ENCODE results near the gene CAMTA1. TPM values are rescaled to one million over a fixed set of nuclear protein-coding genes. Genes with fewer than 3 reads are reported as not detected.

CAMTA1 gene
- total and polyA plus RNA-seq, 4 donors: 48.1 to 140 (median 52.3) TPM

DNA sequence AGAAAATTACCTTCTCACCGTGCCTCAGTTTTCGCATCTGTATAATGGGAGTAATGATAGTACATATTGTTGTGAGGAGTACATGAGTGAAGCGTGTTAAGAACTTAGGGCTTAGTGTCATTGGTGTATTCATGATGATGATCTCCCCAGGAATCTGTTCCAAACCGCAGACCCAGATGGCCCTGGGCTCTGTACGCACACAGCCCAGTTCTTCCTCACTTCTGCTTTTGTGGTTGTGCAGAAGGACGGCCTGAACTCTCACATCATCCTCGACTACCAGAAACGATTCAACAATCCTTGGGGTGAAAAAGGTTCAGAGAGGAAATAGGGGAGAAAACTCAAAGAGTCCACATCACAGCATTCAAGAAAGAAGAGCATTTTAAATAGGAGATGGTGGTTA, 323.0 kb downstream of the CAMTA1 start:
- no peaks in the 10 kb centered on the region for H3K36me3 ChIP-seq (ENCODE audit: control insufficient read depth in 4 of 4, insufficient read depth in 4 of 4, low read length in 4 of 4)
- no peak overlapping the region for H3K4me3 ChIP-seq
- peaks cover 0 to 6% (median 0%) of the 10 kb centered on the region in 5 donors for H3K4me1 ChIP-seq (ENCODE audit: control insufficient read depth in 5 of 5, insufficient read depth in 5 of 5, low read length in 5 of 5)
- no peak for TF ChIP-seq CTCF (IDR thresholded peaks at IDR 0.05; ENCODE audit: control extremely low read depth, extremely low read depth)
- H3K9ac ChIP-seq (ENCODE audit: insufficient read depth in 1 of 2, low read length in 2 of 2): no peak overlapping the region
- 55 to 72% methylated on average over 8 of the region's 8 CpGs for WGBS, 2 donors
- ATAC-seq (ENCODE audit: insufficient read depth, low FRiP score): no peak
- no peak for DNase-seq
- peaks cover 0 to 8% (median 2%) of the 10 kb centered on the region in 4 donors for H3K9me3 ChIP-seq (ENCODE audit: control insufficient read depth in 4 of 4, insufficient read depth in 3 of 4, low read length in 3 of 4)
- H3K27me3 ChIP-seq (ENCODE audit: control insufficient read depth in 3 of 3, insufficient read depth in 3 of 3, low read length in 2 of 3): peaks cover 3 to 7% (median 3%) of the 10 kb centered on the region in 3 donors
- H3K27ac ChIP-seq (ENCODE audit: low read depth in 1 of 2, low read length in 1 of 2): no peak overlapping the region

DNA sequence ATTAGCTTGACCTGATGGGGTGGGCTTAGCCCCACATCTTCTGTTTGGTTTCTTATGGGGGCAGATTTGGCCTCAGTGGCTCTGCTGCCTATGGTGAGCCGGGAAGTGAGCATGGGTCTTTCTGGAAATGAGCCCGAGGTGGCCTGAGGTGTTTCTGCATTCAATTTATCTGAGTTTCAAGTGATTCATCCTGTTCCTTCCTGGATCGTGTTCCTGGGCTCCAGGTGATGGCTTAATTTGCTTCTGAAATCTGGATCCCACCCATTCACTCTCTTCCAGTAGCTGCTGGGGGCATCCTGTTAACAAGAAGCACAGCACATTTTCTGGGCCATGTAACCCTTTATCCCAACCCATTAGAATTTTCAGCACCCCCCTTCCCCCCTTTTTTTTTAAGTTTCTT, 324.6 kb downstream of the CAMTA1 start:
- Histone ChIP-seq H3K9ac (ENCODE audit: insufficient read depth in 1 of 2, low read length in 2 of 2) (no peak overlapping the region), H3K4me1 (ENCODE audit: control insufficient read depth in 5 of 5, insufficient read depth in 5 of 5, low read length in 5 of 5) (no peaks in the 10 kb centered on the region)

DNA sequence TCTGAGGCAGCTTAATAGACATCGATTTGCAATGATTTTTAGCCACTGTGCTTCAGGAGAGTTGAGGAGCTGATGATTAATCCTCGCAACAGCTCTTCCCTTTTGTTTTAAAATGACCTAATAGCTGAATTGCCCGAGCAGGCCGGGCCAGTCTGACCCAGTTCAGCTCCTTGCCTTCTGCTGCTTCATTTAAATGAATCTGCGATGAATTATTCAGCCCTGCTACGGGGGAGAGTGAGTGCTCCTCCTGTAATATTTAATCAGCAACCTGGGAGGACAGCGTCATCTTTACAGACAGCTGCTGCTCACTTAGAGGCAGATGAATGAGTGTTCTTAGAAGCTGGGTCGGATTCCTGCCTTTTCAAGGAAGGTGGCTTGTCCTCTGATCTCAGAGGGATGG, 325.1 kb downstream of the CAMTA1 start:
- no peak overlapping the region for H3K9ac ChIP-seq (ENCODE audit: insufficient read depth in 1 of 2, low read length in 2 of 2)
- peaks cover 0 to 7% (median 2%) of the 10 kb centered on the region in 3 donors for H3K27me3 ChIP-seq (ENCODE audit: control insufficient read depth in 3 of 3, insufficient read depth in 3 of 3, low read length in 2 of 3)
- H3K4me1 ChIP-seq (ENCODE audit: control insufficient read depth in 5 of 5, insufficient read depth in 5 of 5, low read length in 5 of 5): no peaks in the 10 kb centered on the region
- TF ChIP-seq CTCF (IDR thresholded peaks at IDR 0.05; ENCODE audit: control extremely low read depth, extremely low read depth): no peak
- DNase-seq (no peak), ATAC-seq (ENCODE audit: insufficient read depth, low FRiP score) (no peak)
- H3K9me3 ChIP-seq (ENCODE audit: control insufficient read depth in 4 of 4, insufficient read depth in 3 of 4, low read length in 3 of 4): peaks cover 0 to 3% (median 0%) of the 10 kb centered on the region in 4 donors
- no peaks in the 10 kb centered on the region for H3K36me3 ChIP-seq (ENCODE audit: control insufficient read depth in 4 of 4, insufficient read depth in 4 of 4, low read length in 4 of 4)
- no peak overlapping the region for H3K27ac ChIP-seq (ENCODE audit: low read depth in 1 of 2, low read length in 1 of 2)
- 72 to 82% methylated on average over 8 of the region's 8 CpGs for WGBS, 2 donors
- no peak overlapping the region for H3K4me3 ChIP-seq

More for the DNA sequence above, 324.6 kb downstream of the CAMTA1 start:
- no peak for DNase-seq
- no peak for ATAC-seq (ENCODE audit: insufficient read depth, low FRiP score)
- no peak overlapping the region for H3K27ac ChIP-seq (ENCODE audit: low read depth in 1 of 2, low read length in 1 of 2)
- WGBS, 2 donors: 68 to 77% methylated on average over 3 of the region's 3 CpGs
- peaks cover 0 to 7% (median 3%) of the 10 kb centered on the region in 3 donors for H3K27me3 ChIP-seq (ENCODE audit: control insufficient read depth in 3 of 3, insufficient read depth in 3 of 3, low read length in 2 of 3)
- no peak overlapping the region for H3K4me3 ChIP-seq
- peaks cover 0 to 3% (median 0%) of the 10 kb centered on the region in 4 donors for H3K9me3 ChIP-seq (ENCODE audit: control insufficient read depth in 4 of 4, insufficient read depth in 3 of 4, low read length in 3 of 4)
- no peak for TF ChIP-seq CTCF (IDR thresholded peaks at IDR 0.05; ENCODE audit: control extremely low read depth, extremely low read depth)
- H3K36me3 ChIP-seq (ENCODE audit: control insufficient read depth in 4 of 4, insufficient read depth in 4 of 4, low read length in 4 of 4): no peaks in the 10 kb centered on the region

GRCh38 chr1:7111853-7112252, 326.6 kb downstream of the CAMTA1 start:
- Histone ChIP-seq H3K36me3 (ENCODE audit: control insufficient read depth in 4 of 4, insufficient read depth in 4 of 4, low read length in 4 of 4) (no peaks in the 10 kb centered on the region), H3K27me3 (ENCODE audit: control insufficient read depth in 3 of 3, insufficient read depth in 3 of 3, low read length in 2 of 3) (peaks cover 0 to 3% (median 0%) of the 10 kb centered on the region in 3 donors), H3K4me1 (ENCODE audit: control insufficient read depth in 5 of 5, insufficient read depth in 5 of 5, low read length in 5 of 5) (no peaks in the 10 kb centered on the region), H3K27ac (ENCODE audit: low read depth in 1 of 2, low read length in 1 of 2) (no peak overlapping the region), H3K9ac (ENCODE audit: insufficient read depth in 1 of 2, low read length in 2 of 2) (no peak overlapping the region), H3K9me3 (ENCODE audit: control insufficient read depth in 4 of 4, insufficient read depth in 3 of 4, low read length in 3 of 4) (peaks cover 0 to 4% (median 0%) of the 10 kb centered on the region in 4 donors), H3K4me3 (no peak overlapping the region)
- no peak for ATAC-seq (ENCODE audit: insufficient read depth, low FRiP score)
- WGBS, 2 donors: 70 to 75% methylated on average over 10 of the region's 10 CpGs
- DNase-seq: no peak
- TF ChIP-seq CTCF (IDR thresholded peaks at IDR 0.05; ENCODE audit: control extremely low read depth, extremely low read depth): no peak

Measured in lung (tissue), 12 donors.